NCI-H2081 (cell line): ENCODE results near the gene ZNF189.

Experiments used
- DNase-seq, 2 experiments: peaks; one replicate each; lab custom pipeline; 2025; lab: John Stamatoyannopoulos, UW

Gene ZNF189

GRCh38 chr9:101419863-101420262 lies 21.2 kb downstream of the ZNF189 start:
- DNase-seq: no peak

GRCh38 chr9:101421653-101422065 lies 23.0 kb downstream of the ZNF189 start:
- no peak for DNase-seq

GRCh38 chr9:101427358-101427757 lies 28.7 kb downstream of the ZNF189 start:
- DNase-seq: no peak

GRCh38 chr9:101427957-101428655 lies 29.5 kb downstream of the ZNF189 start:
- DNase-seq: no peak

GRCh38 chr9:101428909-101429308 lies 30.3 kb downstream of the ZNF189 start:
- DNase-seq: no peak

GRCh38 chr9:101429736-101430135 lies 31.1 kb downstream of the ZNF189 start:
- DNase-seq: no peak

GRCh38 chr9:101432171-101432570 lies 33.5 kb downstream of the ZNF189 start:
- DNase-seq: no peak

- DNase-seq: no peak
These were observed 34.1 kb downstream of the ZNF189 start for GRCh38 chr9:101432740-101433139.

- no peak for DNase-seq
These were observed 34.6 kb downstream of the ZNF189 start for GRCh38 chr9:101433229-101433628.

- DNase-seq: no peak
These were observed 36.3 kb downstream of the ZNF189 start for GRCh38 chr9:101434998-101435397.

- DNase-seq: no peak
These were observed 37.0 kb downstream of the ZNF189 start, which contains the start of gene ALDOB for GRCh38 chr9:101435601-101436079. TSS of gene ALDOB (minus strand) at chr9:101435774. CDS start at chr9:101430887, 4,887 bp downstream.

- no peak for DNase-seq
These were observed 39.2 kb downstream of the ZNF189 start for GRCh38 chr9:101437806-101438232.

GRCh38 chr9:101438523-101438922 lies 39.9 kb downstream of the ZNF189 start:
- no peak for DNase-seq

- DNase-seq: no peak
These were observed 42.1 kb downstream of the ZNF189 start for GRCh38 chr9:101440714-101441230.

- no peak for DNase-seq
These were observed 43.7 kb downstream of the ZNF189 start for GRCh38 chr9:101442318-101442717.

- DNase-seq: no peak
These were observed 44.1 kb downstream of the ZNF189 start for GRCh38 chr9:101442736-101443135.

- DNase-seq: peak; percentile 85 to 94
These were observed 44.7 kb downstream of the ZNF189 start for GRCh38 chr9:101443364-101443771.

- DNase-seq: no peak
These were observed 46.8 kb downstream of the ZNF189 start for GRCh38 chr9:101445353-101446029.

GRCh38 chr9:101446732-101447131 lies 48.1 kb downstream of the ZNF189 start:
- no peak for DNase-seq

- no peak for DNase-seq
These were observed 50.0 kb downstream of the ZNF189 start for GRCh38 chr9:101448680-101449070.

- DNase-seq: peak; percentile 81 to 85
These were observed 50.5 kb downstream of the ZNF189 start for GRCh38 chr9:101449071-101449721.

GRCh38 chr9:101450931-101451330 lies 52.3 kb downstream of the ZNF189 start:
- DNase-seq: no peak

GRCh38 chr9:101451498-101451897 lies 52.8 kb downstream of the ZNF189 start:
- DNase-seq: no peak
